Upper lobe of right lung (tissue), 1 donor: ENCODE measurements around the gene TRAK2. TPM values are rescaled to one million over a fixed set of nuclear protein-coding genes. Genes with fewer than 3 reads are reported as not detected.
"Not testable (repeated sequence)": the region's sequence is repeated elsewhere in the genome, so short reads cannot be mapped to it uniquely, and the experiment has no call there.

Experiments used
- ATAC-seq: fragments of 200-7000 bp; cut with Tn5 transposase; one replicate; pipeline ENCODE4 v1.9.1; 2020; ENCODE audit warnings: mild to moderate bottlenecking, moderate library complexity
- DNase-seq: peaks from one replicate; pipeline ENCODE4 v3.0.0-alpha.2; 2020
- H3K27ac ChIP-seq: fragments of 200-600 bp; one replicate; pipeline ENCODE4 v1.8.0; 2022
- H3K27me3 ChIP-seq: fragments of 200-600 bp; one replicate; pipeline ENCODE4 v1.8.0; 2022; ENCODE audit warnings: mild to moderate bottlenecking
- H3K36me3 ChIP-seq: fragments of 200-600 bp; one replicate; pipeline ENCODE4 v1.8.0; 2022
- H3K4me1 ChIP-seq: fragments of 200-600 bp; one replicate; pipeline ENCODE4 v1.8.0; 2022
- H3K4me3 ChIP-seq: fragments of 200-600 bp; one replicate; pipeline ENCODE4 v1.8.0; 2022; ENCODE audit warnings: mild to moderate bottlenecking
- H3K9me3 ChIP-seq: fragments of 200-600 bp; one replicate; pipeline ENCODE4 v1.8.0; 2022
- CTCF ChIP-seq: fragments of 200-600 bp; IDR thresholded peaks from one replicate; pipeline ENCODE4 v1.8.0; 2022; ENCODE audit warnings: antibody characterized with exemption
- intact Hi-C: fragments of 100-400 bp; cut with DNase I; formaldehyde crosslinking; loops from one replicate; pipeline ENCODE4 v1.11.0; 2022
- total RNA-seq: library from RNA; stranded (reverse); fragmentation: NEBNext Ultra II Directional; extraction: Animal tissue kit (Norgen Biotek cat#: 25700); gene quantifications from one replicate; pipeline ENCODE4 v1.2.1, GENCODE V29; 2021
- donor health status: DM: no; HTN: yes; CAD: no; lungs with severe emphysema.

TRAK2 gene
- total RNA-seq, 1 donor from 2014 or later, result 78.0 TPM

GRCh38 chr2:201369775-201370174, 81.5 kb downstream of the TRAK2 start:
- intact Hi-C loops, result loop anchor here (10.0 kb wide), 1 partner anchor 135 kb away; no protein-coding TSS in a partner anchor
- no peak for ATAC-seq
- Histone ChIP-seq H3K27me3 (no peaks in the 10 kb centered on the region), H3K9me3 (no peaks in the 10 kb centered on the region), H3K36me3 (peaks cover 4% of the 10 kb centered on the region), H3K4me3 (no peak overlapping the region), H3K4me1 (peaks cover 4% of the 10 kb centered on the region), H3K27ac (no peak overlapping the region)
- TF ChIP-seq CTCF, result no peak
- DNase-seq, result no peak

- not testable (repeated sequence) for H3K4me1 ChIP-seq, H3K27me3 ChIP-seq, H3K27ac ChIP-seq, H3K4me3 ChIP-seq, DNase-seq, H3K9me3 ChIP-seq, ATAC-seq, H3K36me3 ChIP-seq
- intact Hi-C loops, result loop anchor here (10.0 kb wide), 1 partner anchor 135 kb away; no protein-coding TSS in a partner anchor
Observed at GRCh38 chr2:201369318-201369717, 81.9 kb downstream of the TRAK2 start.

GRCh38 chr2:201366146-201366545, 85.1 kb downstream of the TRAK2 start:
- Histone ChIP-seq H3K27me3 (no peaks in the 10 kb centered on the region), H3K27ac (no peak overlapping the region), H3K4me3 (no peak overlapping the region), H3K36me3 (peaks cover 4% of the 10 kb centered on the region), H3K9me3 (no peaks in the 10 kb centered on the region), H3K4me1 (peaks cover 4% of the 10 kb centered on the region)
- intact Hi-C loops, result loop anchor here (10.0 kb wide), 1 partner anchor 131 kb away; no protein-coding TSS in a partner anchor
- ATAC-seq (no peak), DNase-seq (no peak)
- no peak for TF ChIP-seq CTCF

DNA sequence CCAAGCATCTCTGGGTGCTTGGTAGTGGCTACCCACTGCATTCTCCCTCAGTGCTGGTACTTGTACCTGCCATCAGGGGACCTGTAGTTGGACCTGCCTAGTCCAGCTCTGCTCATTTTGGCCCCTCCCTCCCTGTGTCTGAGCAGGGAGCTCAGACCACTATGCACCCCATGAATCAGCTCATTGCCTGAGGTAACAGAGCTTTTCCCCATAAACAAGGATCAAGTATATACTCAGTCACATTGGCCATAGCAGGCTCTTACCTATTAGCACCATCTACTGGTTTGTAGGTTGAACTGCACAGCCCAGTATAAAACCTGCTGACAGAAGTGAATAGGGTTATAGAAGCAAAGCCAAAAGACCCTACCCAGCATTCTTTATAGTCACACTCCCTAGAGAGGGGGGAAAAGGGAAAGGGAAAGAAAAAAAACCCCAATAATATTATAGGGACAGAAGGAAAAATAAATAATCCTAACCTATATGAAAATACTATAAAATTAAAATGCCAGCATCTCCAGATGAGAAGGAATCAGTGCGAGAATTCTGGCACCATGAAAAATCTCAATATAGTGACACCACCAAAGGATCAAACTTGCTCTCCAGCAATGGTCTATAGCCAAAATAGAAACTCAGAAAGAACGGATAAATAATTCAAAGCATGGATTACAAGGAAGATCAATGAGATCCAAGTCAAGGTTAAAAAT, 87.2 kb downstream of the TRAK2 start:
- no peaks in the 10 kb centered on the region for H3K27me3 ChIP-seq
- no peaks in the 10 kb centered on the region for H3K9me3 ChIP-seq
- DNase-seq, result no peak
- H3K4me1 ChIP-seq, result peaks cover 4% of the 10 kb centered on the region
- peak; percentile 96 for ATAC-seq
- H3K36me3 ChIP-seq, result peaks cover 7% of the 10 kb centered on the region
- intact Hi-C loops, result loop anchor here (10.0 kb wide), 1 partner anchor 129 kb away; no protein-coding TSS in a partner anchor
- peak; percentile 90 for TF ChIP-seq CTCF
- no peak overlapping the region for H3K4me3 ChIP-seq
- no peak overlapping the region for H3K27ac ChIP-seq

DNA sequence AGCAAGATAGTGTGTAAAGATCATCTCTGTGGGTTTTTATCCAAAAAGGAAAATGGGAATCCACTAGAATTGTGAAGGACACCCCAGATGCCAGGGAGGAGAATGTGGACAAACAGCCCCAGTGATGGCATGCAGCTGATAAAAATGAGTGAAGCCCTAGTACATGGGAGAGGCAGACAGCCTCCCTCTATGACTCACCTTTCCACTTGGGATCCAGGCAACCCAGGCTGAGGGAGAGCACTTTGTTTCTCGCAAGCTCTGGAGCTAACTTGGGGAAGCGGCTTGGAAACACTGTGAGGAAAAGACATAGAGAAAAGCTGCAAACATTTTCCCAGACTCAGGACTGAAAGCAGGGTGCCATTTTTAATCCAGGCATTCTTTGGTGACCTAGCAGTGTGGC, 88.9 kb downstream of the TRAK2 start:
- Histone ChIP-seq H3K27ac (no peak overlapping the region), H3K4me1 (peaks cover 4% of the 10 kb centered on the region), H3K4me3 (no peak overlapping the region), H3K36me3 (peaks cover 8% of the 10 kb centered on the region), H3K9me3 (no peaks in the 10 kb centered on the region), H3K27me3 (no peaks in the 10 kb centered on the region)
- ATAC-seq (peak; percentile 15), DNase-seq (no peak)
- intact Hi-C loops, result loop anchor here (10.0 kb wide), 1 partner anchor 128 kb away; no protein-coding TSS in a partner anchor
- TF ChIP-seq CTCF, result no peak

DNA sequence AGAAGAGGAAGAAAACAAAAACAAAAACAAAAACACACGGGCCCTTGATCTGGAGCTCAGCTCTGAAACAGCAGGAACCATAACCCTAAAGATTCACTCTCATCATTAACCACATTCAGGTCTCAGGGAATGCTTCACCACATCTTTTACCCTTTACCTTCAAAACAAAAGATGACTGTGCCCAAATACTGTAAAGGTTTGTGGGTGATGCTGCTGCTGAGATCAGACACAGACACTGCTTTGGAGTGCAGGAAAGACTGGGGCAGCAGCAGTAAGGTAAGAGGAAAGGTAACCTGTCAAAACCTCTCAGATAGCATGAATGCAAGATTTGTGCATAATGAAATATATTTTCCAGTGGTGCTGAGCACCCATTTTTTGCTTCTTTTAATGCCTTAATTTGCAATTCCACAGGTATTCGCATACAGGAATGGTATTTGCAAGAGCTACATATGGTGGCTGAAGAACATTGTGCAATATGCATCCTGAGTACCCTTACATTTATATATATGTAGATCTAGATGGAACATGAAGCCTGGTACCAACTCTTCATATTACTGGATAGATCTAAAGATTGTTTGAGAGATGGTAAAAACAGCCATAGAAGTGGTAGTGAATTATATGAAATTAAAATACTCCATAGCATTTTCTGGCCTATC, 90.1 kb downstream of the TRAK2 start:
- no peaks in the 10 kb centered on the region for H3K27me3 ChIP-seq
- H3K27ac ChIP-seq, result no peak overlapping the region
- H3K9me3 ChIP-seq, result no peaks in the 10 kb centered on the region
- ATAC-seq (no peak), DNase-seq (no peak)
- H3K36me3 ChIP-seq, result peaks cover 8% of the 10 kb centered on the region
- no peak overlapping the region for H3K4me3 ChIP-seq
- no peak for TF ChIP-seq CTCF
- intact Hi-C loops, result loop anchor here (10.0 kb wide), 1 partner anchor 126 kb away; no protein-coding TSS in a partner anchor
- peaks cover 1% of the 10 kb centered on the region for H3K4me1 ChIP-seq
